ENCODE results near the gene CD1B. TPM values are rescaled to one million over a fixed set of nuclear protein-coding genes. Genes with fewer than 3 reads are reported as not detected.
"Not testable (repeated sequence)": the region's sequence is repeated elsewhere in the genome, so short reads cannot be mapped to it uniquely, and the experiment has no call there.

Gene CD1B
- total RNA-seq: not detected in 2 replicates

- DNase-seq (ENCODE audit: low read depth, low spot score): no peak
Measured at GRCh38 chr1:158331481-158332150, at the start of gene CD1B. TSS of gene CD1B (minus strand) at chr1:158331531. CDS start at chr1:158331423, 108 bp downstream.

- DNase-seq (ENCODE audit: low read depth, low spot score): no peak
Measured at GRCh38 chr1:158374860-158375259, 43.5 kb upstream of the CD1B start.

GRCh38 chr1:158374101-158374500, 42.8 kb upstream of the CD1B start:
- not testable (repeated sequence) for DNase-seq (ENCODE audit: low read depth, low spot score)

- DNase-seq (ENCODE audit: low read depth, low spot score): no peak
Measured at GRCh38 chr1:158371188-158371953, 40.0 kb upstream of the CD1B start.

- DNase-seq (ENCODE audit: low read depth, low spot score): no peak
Measured at GRCh38 chr1:158366783-158367182, 35.5 kb upstream of the CD1B start.

GRCh38 chr1:158362941-158363340, 31.6 kb upstream of the CD1B start:
- DNase-seq (ENCODE audit: low read depth, low spot score): no peak

GRCh38 chr1:158362482-158362881, 31.2 kb upstream of the CD1B start:
- no peak for DNase-seq (ENCODE audit: low read depth, low spot score)

- DNase-seq (ENCODE audit: low read depth, low spot score): no peak
Measured at GRCh38 chr1:158357441-158357840, 26.1 kb upstream of the CD1B start.

- no peak for DNase-seq (ENCODE audit: low read depth, low spot score)
Measured at GRCh38 chr1:158356616-158357015, 25.3 kb upstream of the CD1B start.

GRCh38 chr1:158355773-158356285, 24.5 kb upstream of the CD1B start:
- no peak for DNase-seq (ENCODE audit: low read depth, low spot score)

GRCh38 chr1:158354255-158354654, 22.9 kb upstream of the CD1B start:
- DNase-seq (ENCODE audit: low read depth, low spot score): no peak

- no peak for DNase-seq (ENCODE audit: low read depth, low spot score)
Measured at GRCh38 chr1:158353303-158354075, 22.2 kb upstream of the CD1B start, which contains the start of gene CD1E. TSS of gene CD1E (plus strand) at chr1:158353894. CDS start at chr1:158353989, 95 bp downstream.

GRCh38 chr1:158348946-158349345, 17.6 kb upstream of the CD1B start:
- not testable (repeated sequence) for DNase-seq (ENCODE audit: low read depth, low spot score)

GRCh38 chr1:158336413-158336812, 5.1 kb upstream of the CD1B start:
- DNase-seq (ENCODE audit: low read depth, low spot score): not testable (repeated sequence)

GRCh38 chr1:158335213-158335532, 3.8 kb upstream of the CD1B start:
- DNase-seq (ENCODE audit: low read depth, low spot score): no peak

- no peak for DNase-seq (ENCODE audit: low read depth, low spot score)
Measured at GRCh38 chr1:158334526-158335212, 3.3 kb upstream of the CD1B start.

- DNase-seq (ENCODE audit: low read depth, low spot score): no peak
Measured at GRCh38 chr1:158333405-158334155, 2.2 kb upstream of the CD1B start.

- DNase-seq (ENCODE audit: low read depth, low spot score): no peak
Measured at GRCh38 chr1:158331106-158331425, 265 bp downstream of the CD1B start.

GRCh38 chr1:158330391-158331105, 783 bp downstream of the CD1B start:
- DNase-seq (ENCODE audit: low read depth, low spot score): no peak

GRCh38 chr1:158329733-158330132, 1.6 kb downstream of the CD1B start:
- DNase-seq (ENCODE audit: low read depth, low spot score): no peak
